A673 (cell line): Measurements from ENCODE around the gene PIGX. TPM values are rescaled to one million over a fixed set of nuclear protein-coding genes. Genes with fewer than 3 reads are reported as not detected.

Source experiments
- BruUV-seq: library from RNA; stranded (reverse); fragments of 400-500 nt; replicated peaks from 2 replicates; lab custom pipeline; 2021; lab: Mats Ljungman, UMichigan
- CTCF ChIA-PET: fragments of 300-600 bp; sonication (Branson Sonifier 250); formaldehyde crosslinking; loops from one replicate; lab custom pipeline; 2022; ENCODE audit warnings: antibody characterized with exemption; lab: Charles Lee
- POLR2A ChIA-PET: fragments of 300-600 bp; sonication (Branson Sonifier 250); formaldehyde crosslinking; loops from one replicate; lab custom pipeline; 2022; ENCODE audit warnings: antibody characterized with exemption; ENCODE audit not compliant: low non-redundant PET; lab: Charles Lee
- DNase-seq: peaks from one replicate; pipeline ENCODE4 v3.0.0-alpha.2; 2015; ENCODE audit warnings: low spot score
- H3K27ac ChIP-seq: fragments of 200-600 bp; sonication (generic); 2 replicates; pipeline ENCODE4 v1.5.1; 2016; ENCODE audit warnings: mixed run types, low read depth, mild to moderate bottlenecking, mixed read lengths, antibody characterized with exemption, low read length; ENCODE audit not compliant: poor library complexity, severe bottlenecking
- H3K27me3 ChIP-seq: fragments of 200-600 bp; sonication (generic); replicated peaks from 2 replicates; pipeline ENCODE4 v1.6.1; 2017; ENCODE audit warnings: mixed run types, low read depth, mild to moderate bottlenecking, mixed read lengths, antibody characterized with exemption, low read length; ENCODE audit not compliant: insufficient read depth, poor library complexity
- H3K36me3 ChIP-seq: fragments of 200-600 bp; sonication (generic); 2 replicates; pipeline ENCODE4 v1.6.1; 2016; ENCODE audit warnings: mixed run types, mild to moderate bottlenecking, mixed read lengths, antibody characterized with exemption, low read length; ENCODE audit not compliant: insufficient read depth, poor library complexity, severe bottlenecking
- H3K4me1 ChIP-seq: fragments of 200-600 bp; sonication (generic); 2 replicates; pipeline ENCODE4 v1.6.1; 2017; ENCODE audit warnings: mixed run types, mild to moderate bottlenecking, mixed read lengths, antibody characterized with exemption, low read length; ENCODE audit not compliant: insufficient read depth, poor library complexity, severe bottlenecking
- H3K4me3 ChIP-seq: fragments of 200-600 bp; sonication (generic); 2 replicates; pipeline ENCODE4 v1.5.1; 2016; ENCODE audit warnings: low read depth, mixed run types, mild to moderate bottlenecking, mixed read lengths, low read length; ENCODE audit not compliant: poor library complexity, severe bottlenecking
- H3K9me3 ChIP-seq: fragments of 200-600 bp; sonication (generic); 2 replicates; pipeline ENCODE4 v1.6.1; 2016; ENCODE audit warnings: mixed run types, low read depth, mild to moderate bottlenecking, mixed read lengths, antibody characterized with exemption, low read length; ENCODE audit not compliant: poor library complexity, severe bottlenecking
- EZH2 ChIP-seq: fragments of 200-600 bp; sonication (generic); IDR thresholded peaks from 2 replicates; pipeline ENCODE4 v1.6.1; 2017; ENCODE audit warnings: borderline replicate concordance, low read depth, mild to moderate bottlenecking, mixed read lengths, antibody characterized with exemption, low read length; ENCODE audit not compliant: poor library complexity, severe bottlenecking
- intact Hi-C: fragments of 100-400 bp; cut with micrococcal nuclease; formaldehyde crosslinking; loops from one replicate; pipeline ENCODE4 v1.10.0; 2022; ENCODE audit not compliant: unreplicated experiment
- total RNA-seq: library from RNA; stranded (reverse); gene quantifications from 2 replicates; pipeline ENCODE4 v1.2.3, GENCODE V29; 2021
- TF ChIP-seq, protein P1 (sequence below): fragments of 300-800, 200-600 bp; sonication (generic); conservative IDR thresholded peaks from 2 replicates; pipeline ENCODE4 v1.5.1; 2017; ENCODE audit warnings: low read depth, mild to moderate bottlenecking, antibody characterized with exemption, low read length, moderate library complexity, mixed read lengths

PIGX gene
- total RNA-seq, 1 experiment from 2014 or later: 59.1 TPM

- intact Hi-C loops: no loop called here
- peak; percentile 68 for DNase-seq
- POLR2A ChIA-PET: no interaction called here
Measured at GRCh38 chr3:196772102-196772501, 59.9 kb downstream of the PIGX start.

DNA sequence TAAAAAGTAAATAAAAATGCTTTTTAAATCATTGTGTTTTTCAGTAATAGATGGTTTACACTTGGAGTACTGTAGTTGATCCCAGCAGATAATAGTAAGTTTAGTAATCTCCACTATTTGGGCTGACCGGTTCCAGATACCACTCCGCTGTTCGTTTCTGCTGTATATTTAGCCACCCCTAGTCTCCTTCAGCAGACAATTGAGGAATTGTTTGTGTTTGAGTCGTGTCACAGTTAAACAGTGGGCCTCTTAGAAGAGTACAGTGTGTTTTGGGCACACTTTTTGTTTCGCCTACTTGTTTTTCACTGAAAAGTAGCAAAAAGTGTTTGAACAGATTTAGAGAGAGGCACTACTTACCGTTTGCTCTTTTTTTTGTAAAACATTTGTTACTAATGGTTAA lies 60.7 kb downstream of the PIGX start:
- TF ChIP-seq EZH2: no peak
- TF ChIP-seq, protein P1, sequence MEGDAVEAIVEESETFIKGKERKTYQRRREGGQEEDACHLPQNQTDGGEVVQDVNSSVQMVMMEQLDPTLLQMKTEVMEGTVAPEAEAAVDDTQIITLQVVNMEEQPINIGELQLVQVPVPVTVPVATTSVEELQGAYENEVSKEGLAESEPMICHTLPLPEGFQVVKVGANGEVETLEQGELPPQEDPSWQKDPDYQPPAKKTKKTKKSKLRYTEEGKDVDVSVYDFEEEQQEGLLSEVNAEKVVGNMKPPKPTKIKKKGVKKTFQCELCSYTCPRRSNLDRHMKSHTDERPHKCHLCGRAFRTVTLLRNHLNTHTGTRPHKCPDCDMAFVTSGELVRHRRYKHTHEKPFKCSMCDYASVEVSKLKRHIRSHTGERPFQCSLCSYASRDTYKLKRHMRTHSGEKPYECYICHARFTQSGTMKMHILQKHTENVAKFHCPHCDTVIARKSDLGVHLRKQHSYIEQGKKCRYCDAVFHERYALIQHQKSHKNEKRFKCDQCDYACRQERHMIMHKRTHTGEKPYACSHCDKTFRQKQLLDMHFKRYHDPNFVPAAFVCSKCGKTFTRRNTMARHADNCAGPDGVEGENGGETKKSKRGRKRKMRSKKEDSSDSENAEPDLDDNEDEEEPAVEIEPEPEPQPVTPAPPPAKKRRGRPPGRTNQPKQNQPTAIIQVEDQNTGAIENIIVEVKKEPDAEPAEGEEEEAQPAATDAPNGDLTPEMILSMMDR: no peak
- POLR2A ChIA-PET: no interaction called here
- DNase-seq: no peak
- CTCF ChIA-PET: no interaction called here
- Histone ChIP-seq H3K36me3 (peaks cover 5% of the 10 kb centered on the region), H3K27me3 (no peaks in the 10 kb centered on the region), H3K9me3 (peaks cover 7% of the 10 kb centered on the region), H3K27ac (peak overlapping the region; percentile 92), H3K4me1 (peaks cover 46% of the 10 kb centered on the region), H3K4me3 (no peak overlapping the region)
- intact Hi-C loops: no loop called here
- BruUV-seq: no TSS peak

More at GRCh38 chr3:196772102-196772501, 59.9 kb downstream of the PIGX start:
- Histone ChIP-seq H3K9me3 (peaks cover 7% of the 10 kb centered on the region), H3K4me3 (no peak overlapping the region), H3K4me1 (peaks cover 39% of the 10 kb centered on the region), H3K36me3 (peaks cover 5% of the 10 kb centered on the region), H3K27ac (peak overlapping the region; percentile 92), H3K27me3 (no peaks in the 10 kb centered on the region)
- BruUV-seq: no TSS peak
- no peak for TF ChIP-seq EZH2
- TF ChIP-seq, protein P1: no peak
- CTCF ChIA-PET: no interaction called here

GRCh38 chr3:196774191-196774820 lies 62.1 kb downstream of the PIGX start:
- Histone ChIP-seq H3K4me1 (peaks cover 50% of the 10 kb centered on the region), H3K36me3 (peaks cover under 1% of the 10 kb centered on the region), H3K27ac (peak overlapping the region; percentile 92), H3K4me3 (no peak overlapping the region), H3K27me3 (no peaks in the 10 kb centered on the region), H3K9me3 (peaks cover 7% of the 10 kb centered on the region)
- intact Hi-C loops: no loop called here
- DNase-seq: peak; percentile 91
- ChIA-PET CTCF (interaction anchor here (1.1 kb wide), 1 partner anchor 165 kb away, joined by 3 read pairs; no protein-coding TSS in a partner anchor), POLR2A (no interaction called here)
- TF ChIP-seq EZH2: no peak
- TF ChIP-seq, protein P1: no peak
- BruUV-seq: no TSS peak
